Measurements from ENCODE around the gene PPP1R12C.
A peak's percentile ranks its signal among the peaks of the same experiment; 100 is the strongest.
"Not testable (repeated sequence)": the region's sequence is repeated elsewhere in the genome, so short reads cannot be mapped to it uniquely, and the experiment has no call there.

Gene PPP1R12C

GRCh38 chr19:55116859-55117662, at the start of gene PPP1R12C:
TSS of gene PPP1R12C (minus strand) at chr19:55117637. CDS start at chr19:55117543, 94 bp downstream.
- DNase-seq (ENCODE audit: low read depth in 2 of 2) = no peak

- peak in 1 of 2 donors; percentile 54 for DNase-seq (ENCODE audit: low read depth in 2 of 2)
These were observed 49.3 kb upstream of the PPP1R12C start, which contains the start of gene DNAAF3 for GRCh38 chr19:55166530-55167268. TSS of gene DNAAF3 (minus strand) at chr19:55166613. CDS start at chr19:55166413, 200 bp downstream.

- no peak for DNase-seq (ENCODE audit: low read depth in 2 of 2)
These were observed 48.6 kb upstream of the PPP1R12C start for GRCh38 chr19:55165952-55166529.

- DNase-seq (ENCODE audit: low read depth in 2 of 2) = no peak
These were observed 44.3 kb upstream of the PPP1R12C start for GRCh38 chr19:55161571-55162322.

GRCh38 chr19:55160986-55161365, 43.5 kb upstream of the PPP1R12C start:
- no peak for DNase-seq (ENCODE audit: low read depth in 2 of 2)

- DNase-seq (ENCODE audit: low read depth in 2 of 2) = peak; percentile 63 to 80
These were observed 42.9 kb upstream of the PPP1R12C start for GRCh38 chr19:55160128-55160985.

GRCh38 chr19:55158848-55159749, 41.7 kb upstream of the PPP1R12C start:
- DNase-seq (ENCODE audit: low read depth in 2 of 2) = no peak

GRCh38 chr19:55158423-55158822, 41.0 kb upstream of the PPP1R12C start:
- DNase-seq (ENCODE audit: low read depth in 2 of 2) = no peak

- DNase-seq (ENCODE audit: low read depth in 2 of 2) = no peak
These were observed 39.8 kb upstream of the PPP1R12C start, which contains the start of gene TNNI3 for GRCh38 chr19:55157064-55157908. TSS of gene TNNI3 (minus strand) at chr19:55157732. CDS start at chr19:55157589, 143 bp downstream.

GRCh38 chr19:55156202-55157063, 39.0 kb upstream of the PPP1R12C start:
- peak in 1 of 2 donors; percentile 25 for DNase-seq (ENCODE audit: low read depth in 2 of 2)

- DNase-seq (ENCODE audit: low read depth in 2 of 2) = not testable (repeated sequence)
These were observed 38.3 kb upstream of the PPP1R12C start for GRCh38 chr19:55155784-55156183.

GRCh38 chr19:55153652-55154264, 36.3 kb upstream of the PPP1R12C start:
- no peak for DNase-seq (ENCODE audit: low read depth in 2 of 2)

- DNase-seq (ENCODE audit: low read depth in 2 of 2) = no peak
These were observed 34.6 kb upstream of the PPP1R12C start for GRCh38 chr19:55152017-55152416.

- DNase-seq (ENCODE audit: low read depth in 2 of 2) = no peak
These were observed 31.9 kb upstream of the PPP1R12C start, which contains the start of gene TNNT1 for GRCh38 chr19:55149078-55150003. TSS of gene TNNT1 (minus strand) at chr19:55149206. CDS start at chr19:55147157, 2,049 bp downstream.

- no peak for DNase-seq (ENCODE audit: low read depth in 2 of 2)
These were observed 30.3 kb upstream of the PPP1R12C start for GRCh38 chr19:55147545-55148251.
